ACHN (cell line): ENCODE results near the gene PIP5K1A.
"Not testable (repeated sequence)": the region's sequence is repeated elsewhere in the genome, so short reads cannot be mapped to it uniquely, and the experiment has no call there.

ENCODE experiments used
- DNase-seq: peaks from one replicate; pipeline ENCODE4 v3.0.0-alpha.2; 2015
- in situ Hi-C: cut with HindIII; loops from 2 replicates; pipeline ENCODE4 v1.10.0; 2017; ENCODE audit warnings: low sequenced_read_pairs, low pct_ligation_motif_present, low pct_unique_long_range_greater_than_20kb

The PIP5K1A gene

DNA sequence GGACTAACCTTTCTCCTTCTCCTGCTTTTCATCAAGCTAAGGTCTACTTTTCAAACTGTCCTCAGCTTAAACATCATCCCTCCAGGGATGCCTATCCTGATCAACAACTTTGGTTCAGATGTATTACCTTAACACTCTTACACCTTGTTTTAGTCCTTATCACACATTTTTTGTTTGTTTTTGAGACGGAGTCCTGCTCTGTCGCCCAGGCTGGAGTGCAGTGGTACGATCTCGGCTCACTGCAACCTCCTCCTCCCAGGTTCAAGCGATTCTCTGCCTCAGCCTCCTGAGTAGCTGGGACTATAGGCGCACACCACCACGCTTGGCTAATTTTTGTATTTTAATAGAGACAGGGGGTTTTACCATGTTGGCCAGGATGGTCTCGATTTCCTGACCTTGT lies 9.7 kb upstream of the PIP5K1A start:
- DNase-seq, in situ Hi-C loops: not testable (repeated sequence)

DNA sequence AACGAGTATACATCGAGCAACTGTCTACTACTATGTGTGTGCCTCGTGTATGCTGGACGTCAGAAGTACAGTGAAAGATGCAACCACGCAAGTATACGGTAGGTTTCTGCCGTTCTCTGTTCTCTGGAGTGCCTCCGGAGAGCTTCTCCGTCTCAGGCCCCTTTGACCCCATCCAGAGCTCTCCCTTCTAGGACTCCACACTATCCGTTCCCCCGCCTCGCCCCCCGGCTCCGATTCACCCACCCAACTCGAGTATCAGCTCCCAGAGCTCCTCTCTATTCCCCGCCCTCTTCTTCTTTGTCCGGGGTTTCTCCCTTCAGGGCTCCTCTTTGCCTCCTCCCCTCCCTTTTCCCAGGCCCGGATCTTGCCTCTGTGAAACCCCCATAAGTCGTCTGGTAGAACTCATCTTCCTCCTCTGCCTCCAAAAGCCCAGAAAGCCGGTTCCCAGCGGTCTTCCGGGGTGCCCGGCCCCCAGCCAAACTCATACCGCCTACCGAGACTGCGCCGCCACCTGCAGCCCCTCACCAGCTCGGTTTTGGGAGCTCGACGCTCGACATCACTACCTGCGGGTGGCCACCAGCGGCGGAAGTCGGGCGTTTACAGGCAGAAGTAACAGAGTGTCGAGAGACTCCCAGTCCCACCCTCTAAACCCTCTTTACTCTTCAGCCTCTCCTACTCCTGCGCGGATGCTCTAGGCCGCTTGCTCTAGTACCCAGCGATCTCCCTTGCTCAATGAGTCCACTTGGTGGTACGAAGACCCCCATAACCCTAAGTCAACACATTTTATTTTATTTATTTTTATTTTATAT lies 8.5 kb upstream of the PIP5K1A start, which contains the start of gene VPS72:
Gene VPS72 (minus strand): TSS at position 561 of the 809 bp plus-strand sequence. CDS start 76 bp downstream, at position 485.
- peak; percentile 95 for DNase-seq
- in situ Hi-C loops, result no loop called here

GRCh38 chr1:151192047-151192446 lies 6.3 kb upstream of the PIP5K1A start:
- DNase-seq, result no peak
- in situ Hi-C loops, result no loop called here

DNA sequence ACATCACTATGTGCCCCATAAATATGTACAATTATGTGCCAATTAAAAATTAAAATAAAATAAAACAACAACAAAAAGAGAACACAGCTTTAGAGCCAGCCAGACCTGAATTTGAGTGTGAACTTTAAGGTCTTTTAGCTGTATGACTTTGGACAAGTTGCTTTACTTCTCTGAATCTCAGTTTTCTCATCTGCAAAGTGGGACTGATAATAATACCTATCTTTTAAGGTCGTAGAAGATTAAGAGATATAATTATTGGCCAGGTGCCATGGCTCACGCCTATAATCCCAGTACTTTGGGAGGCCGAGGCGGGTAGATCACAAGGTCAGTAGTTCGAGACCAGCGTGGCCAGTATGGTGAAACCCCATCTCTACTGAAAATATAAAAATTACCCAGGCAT lies 5.0 kb upstream of the PIP5K1A start:
- in situ Hi-C loops, result no loop called here
- no peak for DNase-seq

GRCh38 chr1:151193856-151194255 lies 4.5 kb upstream of the PIP5K1A start:
- peak; percentile 12 for DNase-seq
- in situ Hi-C loops, result no loop called here

DNA sequence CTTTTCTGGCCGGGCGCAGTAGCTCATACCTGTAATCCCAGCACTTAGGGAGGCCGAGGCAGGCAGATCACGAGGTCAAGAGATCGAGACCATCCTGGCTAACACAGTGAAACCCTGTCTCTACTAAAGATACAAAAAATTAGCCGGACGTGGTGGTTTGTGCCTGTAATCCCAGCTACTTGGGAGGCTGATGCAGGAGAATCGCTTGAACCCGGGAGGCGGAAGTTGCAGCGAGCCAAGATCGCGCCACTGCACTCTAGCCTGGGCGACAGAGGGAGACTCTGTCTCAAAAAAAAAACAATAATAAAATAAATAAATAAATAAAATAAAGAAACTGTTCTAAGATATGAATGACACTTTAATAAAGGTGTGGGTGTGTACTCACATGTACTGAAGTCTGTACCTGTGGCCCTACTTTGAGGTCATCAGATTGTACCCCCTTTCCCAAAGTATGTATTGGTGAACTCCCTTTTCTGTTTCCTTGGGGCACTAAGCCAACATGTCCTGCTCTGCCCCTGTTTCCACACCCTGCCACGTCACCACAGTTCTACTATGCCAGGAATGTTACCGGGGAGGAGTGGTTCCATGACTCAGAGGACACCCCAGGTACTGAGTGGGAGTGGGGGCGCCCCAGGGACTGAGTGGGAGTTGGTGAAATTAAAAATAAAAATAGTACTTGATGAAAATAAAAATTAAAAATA lies 3.3 kb upstream of the PIP5K1A start:
- DNase-seq, result peak; percentile 98
- in situ Hi-C loops, result not testable (repeated sequence)

GRCh38 chr1:151196292-151196800 lies 2.0 kb upstream of the PIP5K1A start:
- peak; percentile 96 for DNase-seq
- in situ Hi-C loops, result no loop called here

GRCh38 chr1:151197863-151198253 lies 494 bp upstream of the PIP5K1A start:
- in situ Hi-C loops, result no loop called here
- no peak for DNase-seq

DNA sequence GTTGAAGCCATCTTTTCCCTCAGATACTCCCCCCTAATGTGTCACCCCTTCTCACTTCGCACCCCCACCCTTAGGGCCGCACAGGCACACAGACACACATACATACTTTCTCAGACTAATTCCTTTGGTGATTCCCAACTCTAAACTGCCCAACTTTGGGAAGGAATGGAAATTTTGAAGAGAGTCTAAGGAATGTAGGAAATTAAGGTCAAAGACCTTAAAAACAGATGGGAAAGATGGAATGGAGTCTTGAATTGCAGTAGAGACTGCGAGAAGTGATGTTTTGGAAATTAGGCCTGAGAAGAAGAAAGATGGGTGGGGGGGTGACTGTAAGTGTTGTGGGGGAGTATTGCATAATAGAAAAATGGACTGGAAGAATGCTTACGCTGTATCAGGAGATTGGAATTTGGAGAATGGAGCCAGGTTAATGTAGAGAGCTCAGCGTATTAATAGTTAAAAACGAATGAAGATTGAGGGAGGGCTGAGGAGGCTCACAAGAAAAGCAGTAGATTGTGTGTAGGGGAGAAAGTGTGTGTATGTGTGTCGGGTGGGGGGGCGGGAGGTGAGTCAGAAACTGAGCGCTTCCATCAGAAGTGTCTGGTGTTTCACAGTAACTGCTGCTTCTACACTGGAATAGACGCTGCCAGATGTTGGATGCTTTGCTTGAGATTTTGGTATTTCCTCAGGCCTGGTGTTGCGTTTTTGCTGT lies 1.7 kb downstream of the PIP5K1A start:
- in situ Hi-C loops, result no loop called here
- peak; percentile 95 for DNase-seq

DNA sequence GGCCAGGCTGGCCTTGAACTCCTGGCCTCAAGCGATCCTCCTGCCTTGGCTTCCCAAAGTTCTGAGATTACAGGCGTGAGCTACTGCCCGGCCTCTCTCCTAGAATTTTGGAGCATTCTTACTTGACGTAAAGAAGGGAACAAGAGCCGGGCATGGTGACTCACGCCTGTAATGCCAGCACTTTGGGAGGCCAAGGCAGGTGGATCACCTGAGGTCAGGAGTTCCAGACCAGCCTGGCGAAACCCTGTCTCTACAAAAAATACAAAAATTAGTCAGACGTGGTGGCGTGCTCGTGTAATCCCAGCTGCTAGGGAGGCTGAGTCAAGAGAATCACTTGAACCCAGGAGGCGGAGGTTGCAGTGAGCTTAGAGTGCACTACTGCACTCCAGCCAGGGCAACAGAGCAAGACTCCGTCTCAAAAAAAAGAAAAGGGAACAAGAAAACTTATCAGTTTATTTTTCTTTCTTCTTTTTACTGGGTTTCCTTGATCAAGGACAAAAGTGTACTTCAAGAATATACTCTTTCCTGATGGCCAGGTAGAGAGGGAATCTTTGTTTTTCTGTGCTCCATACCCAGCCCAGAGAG lies 7.1 kb downstream of the PIP5K1A start:
- in situ Hi-C loops, DNase-seq: not testable (repeated sequence)

DNA sequence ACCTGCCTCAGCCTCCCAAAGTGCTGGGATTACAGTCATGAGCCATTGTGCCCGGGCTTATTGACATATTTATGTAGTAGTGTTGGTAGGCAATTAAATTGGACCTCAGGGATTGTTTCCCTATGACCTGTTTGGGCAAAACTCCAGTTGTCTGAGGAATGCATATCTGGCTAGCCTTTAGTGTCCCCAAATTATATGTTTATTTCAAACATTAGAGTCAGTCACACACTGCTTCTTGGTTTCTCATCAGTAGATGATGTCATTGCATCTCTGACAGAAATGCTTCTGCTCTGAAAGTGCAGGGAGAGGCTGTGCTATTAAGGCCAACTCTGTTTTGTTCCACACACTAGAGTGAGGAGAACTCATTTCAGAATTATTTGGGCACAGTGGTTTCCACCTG lies 12.5 kb downstream of the PIP5K1A start:
- in situ Hi-C loops, result no loop called here
- DNase-seq, result no peak

- in situ Hi-C loops, result no loop called here
- no peak for DNase-seq
Observed at GRCh38 chr1:151211972-151212705, 13.8 kb downstream of the PIP5K1A start.

DNA sequence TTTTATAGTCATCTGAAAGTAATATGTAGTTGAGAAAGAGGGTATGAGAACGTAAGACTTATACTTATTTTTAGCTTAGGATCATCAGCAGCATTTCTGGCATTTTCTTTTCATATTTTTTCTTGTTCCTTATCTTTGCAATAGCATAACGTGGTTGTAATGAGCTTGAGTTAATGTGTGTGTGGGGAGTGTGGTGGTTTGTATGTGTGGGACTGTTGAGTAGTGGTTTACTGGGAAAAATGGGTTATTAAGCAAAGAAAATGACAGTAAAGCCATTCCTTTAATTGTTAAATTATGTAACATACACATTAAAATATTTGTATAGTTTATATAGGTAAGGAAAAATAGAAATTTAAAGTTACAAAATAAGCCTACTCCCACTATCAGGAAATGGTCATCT lies 15.2 kb downstream of the PIP5K1A start:
- no peak for DNase-seq
- in situ Hi-C loops, result no loop called here

DNA sequence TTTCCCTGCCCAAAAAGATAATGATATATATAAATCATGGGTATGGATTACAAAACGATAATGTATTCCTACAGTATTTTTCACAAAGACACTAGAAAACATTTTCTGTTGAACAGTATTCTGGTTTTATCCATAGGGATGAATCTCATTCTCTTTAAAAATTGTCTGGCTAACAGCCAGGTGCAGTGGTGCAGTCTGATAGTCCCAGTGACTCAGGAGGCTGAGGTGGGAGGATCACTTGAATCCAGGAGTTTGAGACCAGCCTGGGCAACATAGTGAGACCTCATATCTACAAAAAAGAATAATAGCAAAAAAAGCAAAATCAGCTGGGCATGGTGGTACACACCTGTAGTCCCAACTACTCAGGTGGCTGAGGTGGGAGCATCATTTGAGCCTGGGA lies 23.3 kb downstream of the PIP5K1A start:
- in situ Hi-C loops, result no loop called here
- no peak for DNase-seq

DNA sequence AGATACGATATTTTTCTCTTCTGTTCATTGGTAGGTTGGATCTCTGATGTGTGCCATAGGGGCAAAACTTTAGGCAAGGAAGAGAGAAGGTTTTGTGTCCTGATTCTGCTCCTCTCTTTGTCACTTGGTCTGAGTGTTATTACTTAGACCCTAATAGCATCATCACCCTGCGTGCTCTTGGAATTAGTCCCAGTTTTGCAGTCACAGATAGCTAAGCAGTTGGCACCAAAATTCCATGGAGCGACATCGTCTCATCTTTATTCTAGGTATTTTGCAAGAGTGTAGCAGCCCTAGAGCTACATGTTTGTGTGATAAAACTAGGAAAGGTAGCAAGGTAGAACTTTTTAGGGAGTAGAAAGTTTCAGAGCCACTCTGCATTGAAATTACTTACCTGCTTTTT lies 23.8 kb downstream of the PIP5K1A start:
- DNase-seq, result peak; percentile 27

DNA sequence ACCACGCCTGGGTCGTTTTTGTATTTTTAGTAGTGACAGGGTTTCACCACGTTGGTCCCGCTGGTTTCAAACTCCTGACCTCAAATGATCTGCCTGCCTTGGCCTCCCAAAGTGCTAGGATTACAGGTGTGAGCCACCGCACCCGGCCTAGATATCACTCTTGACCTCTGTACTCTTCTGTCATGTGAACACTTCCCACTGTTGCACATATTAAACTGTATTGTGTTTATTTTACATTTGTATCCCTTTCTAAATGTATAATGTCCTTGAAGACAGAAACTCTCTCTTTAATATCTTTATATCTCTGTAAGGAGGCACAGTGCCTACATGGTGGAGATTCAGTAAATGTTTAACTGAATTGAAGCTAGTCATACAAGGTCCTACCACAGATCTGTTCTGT lies 36.9 kb downstream of the PIP5K1A start:
- no peak for DNase-seq
- in situ Hi-C loops, result no loop called here

More for the DNA sequence above, 23.8 kb downstream of the PIP5K1A start:
- in situ Hi-C loops, result no loop called here

- no peak for DNase-seq
- in situ Hi-C loops, result no loop called here
Observed at GRCh38 chr1:151237678-151238466, 39.5 kb downstream of the PIP5K1A start.

GRCh38 chr1:151238467-151238739 lies 40.1 kb downstream of the PIP5K1A start:
- DNase-seq, result peak; percentile 78
- in situ Hi-C loops, result no loop called here
